Left renal pelvis (tissue), 4 donors: Measurements from ENCODE around the gene PXMP4. TPM values are rescaled to one million over a fixed set of nuclear protein-coding genes. Genes with fewer than 3 reads are reported as not detected.
"Not testable (repeated sequence)": the region's sequence is repeated elsewhere in the genome, so short reads cannot be mapped to it uniquely, and the experiment has no call there.

ENCODE experiments used
- DNase-seq, 4 donors: peaks; one replicate each; pipeline ENCODE4 v3.0.0-alpha.2; 2013; ENCODE audit warnings: low read depth in 4 of 4, low spot score in 3 of 4
- polyA plus RNA-seq, 4 donors: library from polyadenylated mRNA; unstranded; fragments of 120-200 nt; gene quantifications; one replicate each; pipeline ENCODE4 v1.2.1, GENCODE V29; 2013; ENCODE audit not compliant: insufficient read length in 4 of 4

Gene PXMP4
- polyA plus RNA-seq, 4 donors: 8.3 to 14.5 (median 9.0) TPM

DNA sequence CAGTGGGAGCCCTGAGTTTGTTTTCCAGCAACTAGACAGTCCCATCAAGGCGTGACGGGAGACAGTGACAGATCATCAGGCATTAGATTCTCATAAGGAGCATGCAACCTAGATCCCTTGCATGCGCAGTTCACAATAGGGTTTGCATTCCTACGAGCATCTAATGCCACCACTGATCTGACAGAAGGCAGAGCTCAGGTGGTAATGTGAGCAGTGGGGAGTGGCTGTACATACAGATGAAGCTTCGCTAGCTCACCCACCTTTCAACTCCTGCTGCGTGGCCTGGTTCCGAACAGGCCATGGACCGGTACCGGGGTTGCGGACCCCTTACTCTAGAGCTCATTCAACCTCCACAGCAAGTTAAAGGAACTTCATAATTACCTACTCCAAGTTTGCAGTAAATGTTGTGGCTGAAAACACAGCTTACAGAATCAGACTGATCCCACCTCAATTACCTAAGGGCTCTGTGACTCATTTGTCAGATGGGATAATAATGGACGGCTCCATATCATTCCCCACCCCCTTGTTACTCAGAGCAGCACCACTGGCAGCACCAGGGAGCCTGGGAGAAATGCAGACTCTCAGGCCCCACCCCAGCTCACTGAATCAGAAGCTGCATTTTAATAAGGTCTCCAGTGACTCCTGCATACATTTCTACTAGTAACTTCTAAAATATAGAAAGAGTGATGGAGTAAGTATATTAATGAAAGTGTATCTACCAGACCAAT, 15.7 kb downstream of the PXMP4 start:
- DNase-seq: no peak

DNA sequence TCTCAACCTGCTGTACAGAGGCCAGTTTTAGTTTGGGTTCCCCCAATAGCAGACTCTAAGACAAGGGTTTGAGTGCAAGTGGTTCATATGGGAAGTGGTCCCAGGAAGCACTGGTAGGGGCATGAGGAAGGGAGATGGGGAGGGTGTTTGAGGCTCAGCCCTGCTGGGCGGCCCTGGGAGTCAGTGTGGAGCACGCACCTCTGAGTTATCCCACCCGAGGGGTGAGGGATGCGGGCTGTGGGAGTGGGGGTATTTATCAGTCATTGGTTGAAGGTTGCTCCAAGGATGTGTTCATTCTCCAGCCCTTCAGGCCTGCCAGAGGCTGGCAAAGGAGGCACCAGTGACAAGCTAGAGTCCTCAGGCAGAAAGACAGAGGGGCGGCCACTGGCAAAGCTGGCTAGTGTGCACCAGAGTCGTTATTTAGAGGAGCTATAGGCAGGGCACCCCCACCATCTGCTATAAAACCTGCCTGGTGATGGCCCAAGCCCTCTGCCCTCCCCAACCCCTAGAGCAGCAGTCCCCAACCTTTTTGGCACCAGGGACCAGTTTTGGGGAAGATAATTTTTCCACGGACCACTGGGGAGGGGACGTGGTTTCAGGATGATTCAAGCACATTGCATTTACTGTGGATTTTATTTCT, 16.5 kb downstream of the PXMP4 start:
- DNase-seq: no peak

DNA sequence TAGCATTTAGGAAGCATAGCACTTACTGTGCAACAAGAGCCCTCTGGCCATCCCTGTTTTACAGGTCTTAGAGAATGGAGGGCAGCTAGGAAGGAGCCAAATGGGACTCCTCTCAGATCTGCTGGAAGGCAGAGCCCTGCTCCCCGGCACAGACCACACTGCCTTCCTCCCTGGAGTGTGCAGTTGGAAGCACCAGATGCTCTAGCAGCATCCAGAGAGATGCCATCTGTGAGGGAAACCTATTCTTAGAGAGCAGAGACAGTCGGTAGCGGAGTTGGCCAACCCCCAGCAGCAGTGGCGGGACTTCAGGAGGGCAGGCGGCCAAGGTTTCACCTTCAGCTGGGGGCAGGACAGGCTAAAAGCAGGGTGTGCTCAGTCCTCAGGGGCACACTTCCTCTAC, 17.2 kb downstream of the PXMP4 start:
- DNase-seq: no peak

DNA sequence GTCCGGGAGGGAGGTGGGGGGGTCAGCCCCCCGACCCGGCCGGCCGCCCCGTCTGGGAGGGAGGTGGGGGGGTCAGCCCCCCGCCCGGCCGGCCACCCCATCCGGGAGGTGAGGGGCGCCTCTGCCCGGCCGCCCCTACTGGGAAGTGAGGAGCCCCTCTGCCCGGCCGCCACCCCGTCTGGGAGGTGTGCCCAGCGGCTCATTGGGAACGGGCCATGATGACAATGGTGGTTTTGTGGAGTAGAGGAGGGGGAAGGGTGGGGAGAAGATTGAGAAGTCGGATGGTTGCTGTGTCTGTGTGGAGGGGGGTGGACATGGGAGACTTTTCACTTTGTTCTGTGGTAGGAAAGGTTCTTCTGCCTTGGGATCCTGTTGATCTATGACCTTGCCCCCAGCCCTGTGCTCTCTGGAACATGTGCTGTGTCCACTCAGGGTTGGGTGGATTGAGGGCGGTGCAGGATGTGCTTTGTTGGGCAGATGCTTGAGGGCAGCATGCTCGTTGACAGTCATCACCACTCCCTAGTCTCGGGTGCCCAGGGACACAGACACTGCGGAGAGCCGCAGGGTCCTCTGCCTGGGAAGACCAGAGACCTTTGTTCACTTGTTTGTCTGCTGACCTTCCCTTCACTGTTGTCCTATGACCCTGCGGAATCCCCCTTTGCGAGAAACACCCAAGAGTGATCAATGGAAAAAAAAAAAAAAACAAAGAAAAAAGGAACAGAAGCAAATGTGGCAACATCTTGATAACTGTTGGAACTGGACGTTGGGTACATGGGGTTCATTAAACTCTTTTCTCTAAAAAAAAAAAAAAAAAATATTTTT, 18.3 kb downstream of the PXMP4 start:
- DNase-seq: no peak

DNA sequence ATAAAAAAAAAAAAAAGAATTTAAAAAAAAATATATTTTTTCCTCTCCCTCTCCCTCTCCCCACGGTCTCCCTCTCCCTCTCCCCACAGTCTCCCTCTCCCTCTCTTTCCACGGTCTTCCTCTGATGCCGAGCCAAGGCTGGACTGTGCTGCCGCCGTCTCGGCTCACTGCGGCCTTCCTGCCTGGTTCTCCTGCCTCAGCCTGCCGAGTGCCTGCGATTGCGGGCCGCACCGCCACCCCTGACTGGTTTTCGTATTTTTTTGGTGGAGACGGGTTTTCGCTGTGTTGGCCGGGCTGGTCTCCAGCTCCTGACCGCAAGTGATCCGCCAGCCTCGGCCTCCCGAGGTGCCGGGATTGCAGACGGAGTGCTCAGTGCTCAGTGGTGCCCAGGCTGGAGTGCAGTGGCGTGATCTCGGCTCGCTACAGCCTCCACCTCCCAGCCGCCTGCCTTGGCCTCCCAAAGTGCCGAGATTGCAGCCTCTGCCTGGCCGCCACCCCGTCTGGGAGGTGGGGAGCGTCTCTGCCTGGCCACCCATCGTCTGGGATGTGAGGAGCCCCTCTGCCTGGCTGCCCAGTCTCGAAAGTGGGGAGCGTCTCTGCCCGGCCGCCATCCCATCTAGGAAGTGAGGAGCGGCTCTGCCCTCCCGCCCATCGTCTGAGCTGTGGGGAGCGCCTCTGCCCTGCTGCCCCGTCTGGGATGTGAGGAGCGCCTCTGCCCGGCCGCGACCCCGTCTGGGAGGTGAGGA, 19.2 kb downstream of the PXMP4 start:
- not testable (repeated sequence) for DNase-seq

DNA sequence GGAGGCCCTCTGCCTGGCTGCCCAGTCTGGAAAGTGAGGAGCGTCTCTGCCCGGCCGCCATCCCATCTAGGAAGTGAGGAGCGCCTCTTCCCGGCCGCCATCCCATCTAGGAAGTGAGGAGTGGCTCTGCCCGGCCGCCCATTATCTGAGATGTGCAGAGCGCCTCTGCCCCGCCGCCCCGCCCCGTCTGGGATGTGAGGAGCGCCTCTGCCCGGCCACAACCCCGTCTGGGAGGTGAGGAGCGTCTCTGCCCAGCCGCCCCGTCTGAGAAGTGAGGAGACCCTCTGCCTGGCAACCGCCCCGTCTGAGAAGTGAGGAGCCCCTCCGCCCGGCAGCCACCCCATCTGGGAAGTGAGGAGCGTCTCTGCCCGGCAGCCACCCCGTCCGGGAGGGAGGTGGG, 21.1 kb downstream of the PXMP4 start:
- not testable (repeated sequence) for DNase-seq

DNA sequence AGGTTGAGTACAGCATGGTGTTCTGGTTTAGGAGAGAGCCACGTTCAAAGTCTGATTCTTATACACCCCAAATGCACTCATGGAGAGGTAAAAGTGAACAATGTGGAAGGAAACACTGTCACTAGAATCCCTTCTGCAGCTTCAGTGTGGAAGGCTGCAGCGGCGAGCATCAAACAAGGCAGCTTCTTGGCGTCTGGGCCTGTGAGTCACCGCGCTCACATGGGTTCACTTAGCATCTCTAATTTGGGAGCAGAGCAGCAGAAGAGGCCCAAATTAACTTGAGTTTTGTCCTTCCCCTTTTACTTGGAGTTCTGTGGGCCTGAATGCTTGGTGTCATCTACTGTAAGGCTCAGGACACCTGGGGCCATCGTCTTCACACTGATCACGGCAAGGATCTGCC, 23.0 kb downstream of the PXMP4 start:
- DNase-seq: no peak

DNA sequence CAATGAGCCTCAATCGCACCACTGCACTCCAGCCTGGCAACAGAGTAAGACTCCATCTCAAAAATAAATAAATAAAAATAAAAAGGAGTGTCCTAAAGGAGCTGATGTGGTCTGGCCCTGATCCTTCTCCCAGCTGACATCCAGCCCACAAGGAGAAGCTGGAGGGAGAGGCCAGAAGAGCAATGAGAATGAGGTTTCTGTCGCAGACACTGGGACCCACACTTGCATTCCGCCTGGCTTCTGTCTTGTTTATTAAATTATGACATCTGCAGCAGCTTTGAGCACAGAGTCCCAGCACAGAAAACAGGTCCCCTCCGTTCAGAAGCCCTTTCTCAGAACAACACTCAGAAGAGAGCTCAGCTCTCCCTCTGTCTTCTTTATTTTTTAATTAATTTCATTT, 23.7 kb downstream of the PXMP4 start:
- DNase-seq: no peak

DNA sequence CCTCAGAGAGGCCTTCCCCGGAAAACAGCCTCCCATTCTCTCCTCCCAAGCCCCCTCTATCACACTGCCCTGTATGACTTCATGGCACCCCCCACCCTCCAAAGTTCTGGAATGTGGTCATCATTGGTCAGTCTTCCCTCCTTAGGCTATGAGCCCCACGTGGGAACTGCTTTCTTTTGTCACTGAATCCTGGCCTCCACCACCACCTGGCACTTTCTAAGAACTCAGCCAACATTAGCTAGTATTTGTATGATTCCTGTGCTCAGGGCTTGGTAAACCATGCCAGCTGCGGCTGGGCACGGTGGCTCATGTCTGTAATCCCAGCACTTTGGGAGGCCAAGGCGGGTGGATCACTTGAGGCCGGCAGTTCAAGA, 25.5 kb downstream of the PXMP4 start:
- DNase-seq: no peak

DNA sequence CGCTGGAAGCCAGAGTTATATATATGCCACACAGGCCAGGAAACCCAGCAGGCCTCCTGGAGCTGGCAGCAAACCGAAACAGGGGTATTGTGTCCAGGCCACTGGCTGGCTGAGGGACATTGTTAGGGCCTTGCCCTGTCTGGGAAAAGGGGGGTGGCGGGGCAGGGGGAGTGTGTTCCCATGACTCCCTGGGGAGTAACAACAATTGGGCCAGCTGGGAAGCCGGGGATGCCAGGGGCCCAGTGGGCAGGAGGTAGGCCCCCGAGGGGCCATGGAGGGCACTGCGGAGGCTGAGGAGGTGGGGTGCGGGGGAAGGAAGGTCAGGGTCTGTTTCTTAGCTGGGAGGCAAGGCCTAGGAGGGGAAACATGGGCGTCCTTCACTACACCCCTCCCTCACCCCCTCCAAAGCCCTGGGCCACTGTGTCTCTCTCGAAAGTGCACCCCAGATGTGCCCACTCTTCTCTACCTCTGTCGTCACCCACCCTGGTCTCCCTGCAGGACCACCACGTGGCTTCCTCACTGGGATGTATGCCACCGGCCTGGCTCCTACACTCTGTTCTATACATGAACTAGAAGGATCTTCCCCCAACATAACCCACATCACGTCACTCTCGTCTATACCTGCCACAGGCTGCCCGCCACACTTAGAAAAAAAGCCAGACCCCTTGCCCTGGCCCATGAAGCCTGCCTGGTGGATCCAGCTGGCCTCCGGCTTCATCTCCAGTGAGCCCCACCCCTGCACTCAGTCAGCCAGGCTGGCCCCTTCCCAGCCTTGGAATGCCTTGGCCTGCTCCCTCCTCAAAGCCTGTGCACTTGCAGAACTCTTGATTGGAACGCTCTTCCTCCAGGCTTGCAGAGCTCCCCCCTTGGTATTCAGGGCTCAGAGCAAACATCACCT, 26.1 kb downstream of the PXMP4 start:
- DNase-seq: no peak

DNA sequence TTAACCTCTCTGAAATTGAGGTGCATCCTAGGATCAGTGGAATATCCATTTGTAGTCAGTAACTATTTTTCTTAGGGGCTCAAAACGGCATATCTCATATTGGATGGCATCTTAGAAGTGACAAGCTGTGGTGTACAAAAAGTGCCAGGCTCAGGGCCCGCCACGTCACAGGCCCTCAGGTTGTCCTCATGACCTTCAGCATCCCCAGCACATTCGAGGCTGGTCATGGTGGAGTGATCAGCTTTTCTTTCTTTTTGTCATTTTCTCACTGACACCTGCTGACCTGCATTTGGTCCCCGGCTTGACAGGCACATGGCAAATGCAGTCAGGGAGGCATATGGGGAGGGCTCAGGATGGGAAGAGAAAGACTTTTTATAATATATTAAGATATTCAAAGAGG, 26.8 kb downstream of the PXMP4 start:
- no peak for DNase-seq

DNA sequence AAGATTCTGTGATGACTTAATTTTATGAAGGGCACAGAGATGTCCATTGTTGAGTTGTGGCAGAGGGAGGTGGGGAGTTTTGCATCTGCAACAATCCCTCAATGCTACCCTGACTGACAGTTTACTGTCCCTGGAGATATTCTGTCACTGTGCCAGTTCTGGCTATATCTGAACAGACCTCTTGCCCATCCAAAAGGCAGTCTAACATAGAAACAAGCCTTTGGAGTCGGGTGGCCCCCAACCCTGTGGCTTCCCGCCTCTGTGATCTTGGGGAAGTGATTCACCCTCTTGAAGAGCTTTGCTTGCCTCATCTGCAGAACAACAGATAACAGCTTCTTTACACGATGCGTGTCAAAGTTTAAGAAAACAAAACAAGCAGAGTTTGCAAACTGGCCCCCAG, 30.1 kb downstream of the PXMP4 start:
- DNase-seq: no peak

DNA sequence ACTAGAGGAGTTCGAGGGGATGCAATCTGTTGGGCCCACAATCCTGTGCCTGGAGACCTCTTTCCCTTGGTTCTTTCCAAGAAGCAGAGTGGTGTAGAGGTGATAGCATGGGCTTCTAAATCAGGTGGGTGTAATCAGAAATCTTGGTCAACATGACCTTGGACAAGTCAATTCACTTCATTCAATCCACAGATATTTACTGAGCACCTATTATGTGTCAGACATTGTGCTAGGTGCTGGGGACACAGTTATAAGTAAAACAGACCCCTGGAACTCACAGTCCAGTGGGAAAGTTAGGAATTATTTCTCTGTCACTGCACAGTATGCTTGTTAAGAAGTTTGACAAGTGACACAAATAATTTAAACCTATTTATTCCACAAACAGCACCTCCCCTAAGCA, 30.6 kb downstream of the PXMP4 start:
- no peak for DNase-seq

DNA sequence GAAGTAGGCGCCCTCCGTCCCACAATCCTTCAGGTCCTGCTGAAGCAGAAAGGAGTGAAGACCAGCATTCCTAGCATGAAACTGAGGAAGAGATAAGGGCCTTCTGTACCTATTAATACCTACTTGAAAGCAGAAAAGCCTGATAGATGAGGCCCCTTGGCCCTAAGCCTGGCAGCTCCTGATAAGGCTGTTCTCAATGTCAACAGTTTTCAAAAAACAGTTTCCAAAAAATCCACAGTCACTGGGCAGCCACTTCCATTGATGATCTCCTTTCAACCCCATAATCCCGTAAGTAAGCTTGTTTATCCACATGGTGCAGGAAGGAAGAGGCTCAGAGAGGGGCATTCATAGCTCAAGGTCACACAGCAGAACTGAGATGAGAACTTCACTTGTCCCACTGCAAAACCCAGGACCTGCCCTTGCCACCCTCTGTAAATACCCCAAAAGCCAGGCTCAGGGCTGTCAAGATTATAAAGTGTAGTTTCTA, 31.1 kb downstream of the PXMP4 start:
- no peak for DNase-seq

DNA sequence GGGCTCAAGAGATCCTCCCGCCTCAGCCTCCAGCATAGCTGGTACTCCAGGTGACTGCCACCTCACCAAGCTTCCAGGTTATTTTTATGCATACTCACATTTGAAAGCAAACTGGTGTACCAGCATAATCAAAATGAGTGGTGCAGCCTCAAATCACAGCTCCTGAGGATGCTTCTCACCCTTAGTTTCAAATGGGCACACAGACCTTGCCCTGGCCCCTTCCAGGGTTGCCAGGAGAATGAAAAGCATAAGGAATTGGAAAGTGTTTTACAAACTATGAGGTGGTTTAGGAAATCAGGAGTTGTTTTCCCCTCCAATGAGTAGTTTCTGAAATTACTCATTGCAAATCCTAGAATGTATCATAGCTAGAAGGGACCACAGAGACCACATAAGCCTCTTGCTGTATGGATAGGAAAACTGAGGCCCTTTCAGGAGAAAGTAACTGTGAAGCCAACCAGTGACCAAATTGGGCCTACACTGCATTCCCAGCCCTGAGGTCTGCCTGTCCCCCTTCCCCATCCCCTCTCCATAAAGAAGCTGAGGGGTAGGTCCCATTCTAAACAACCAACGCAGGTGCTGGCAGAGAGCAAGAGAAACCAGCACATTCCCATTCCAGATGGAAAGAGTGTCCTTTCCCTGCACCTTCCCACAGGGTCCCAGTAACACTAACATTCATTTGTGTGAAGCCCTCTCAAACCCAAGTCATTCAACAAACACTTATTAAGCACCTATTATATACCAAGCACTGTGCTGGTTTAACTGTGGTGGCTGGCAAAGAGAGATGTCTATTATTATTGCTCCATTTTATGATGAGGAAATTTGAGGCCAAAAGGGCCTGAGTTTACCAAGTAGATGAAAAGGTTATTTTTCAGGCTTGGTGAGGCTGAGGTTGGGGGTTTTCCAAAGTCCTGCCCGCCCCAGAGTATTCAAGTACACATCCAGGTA, 31.8 kb downstream of the PXMP4 start:
- DNase-seq: no peak

DNA sequence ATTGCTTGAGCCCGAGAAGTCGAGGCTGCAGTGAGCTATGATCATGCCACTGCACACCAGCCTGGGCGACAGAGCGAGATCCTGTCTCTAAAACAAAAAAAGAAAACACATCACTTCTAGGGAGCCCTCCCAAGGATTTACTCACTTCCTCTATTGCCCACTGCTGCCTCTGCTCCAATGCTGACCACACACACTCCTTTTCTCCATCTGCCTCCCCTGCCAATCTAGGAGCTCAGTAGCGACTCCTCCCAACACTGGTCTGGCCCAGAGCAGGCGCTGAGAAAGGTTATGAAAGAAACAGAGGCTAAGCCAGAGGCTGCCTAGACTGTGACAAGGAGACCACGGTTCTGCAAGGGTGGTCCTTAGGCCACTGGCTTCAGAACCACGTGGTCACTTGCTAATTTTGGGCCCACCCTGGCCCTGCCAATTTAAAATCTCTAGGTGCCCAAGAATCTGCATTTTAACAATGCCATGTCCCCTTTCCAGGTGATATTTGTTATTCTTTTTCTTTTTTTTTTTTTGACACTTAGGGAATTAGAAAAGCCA, 32.7 kb downstream of the PXMP4 start:
- DNase-seq: no peak

DNA sequence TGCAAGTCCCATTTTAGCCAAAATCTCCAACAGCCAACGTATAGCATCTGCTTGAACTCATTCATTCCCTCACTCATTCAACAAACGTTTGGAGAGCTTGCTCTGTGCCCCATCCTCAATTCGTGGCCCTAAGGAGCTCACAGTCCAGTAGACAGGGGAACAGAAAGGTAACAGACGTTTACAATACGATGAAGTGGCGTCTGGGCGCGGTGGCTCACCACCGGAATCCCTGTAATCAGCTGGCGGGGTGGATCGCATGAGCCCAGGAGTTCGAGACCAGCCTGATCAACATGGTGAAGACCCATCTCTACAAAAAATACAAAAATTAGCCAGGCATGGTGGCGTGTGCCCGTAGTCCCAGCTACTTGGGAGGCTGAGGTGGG, 33.1 kb downstream of the PXMP4 start:
- DNase-seq: no peak
